ENCODE measurements around the gene LCA5.
"Not testable (repeated sequence)": the region's sequence is repeated elsewhere in the genome, so short reads cannot be mapped to it uniquely, and the experiment has no call there.

Gene LCA5

DNA sequence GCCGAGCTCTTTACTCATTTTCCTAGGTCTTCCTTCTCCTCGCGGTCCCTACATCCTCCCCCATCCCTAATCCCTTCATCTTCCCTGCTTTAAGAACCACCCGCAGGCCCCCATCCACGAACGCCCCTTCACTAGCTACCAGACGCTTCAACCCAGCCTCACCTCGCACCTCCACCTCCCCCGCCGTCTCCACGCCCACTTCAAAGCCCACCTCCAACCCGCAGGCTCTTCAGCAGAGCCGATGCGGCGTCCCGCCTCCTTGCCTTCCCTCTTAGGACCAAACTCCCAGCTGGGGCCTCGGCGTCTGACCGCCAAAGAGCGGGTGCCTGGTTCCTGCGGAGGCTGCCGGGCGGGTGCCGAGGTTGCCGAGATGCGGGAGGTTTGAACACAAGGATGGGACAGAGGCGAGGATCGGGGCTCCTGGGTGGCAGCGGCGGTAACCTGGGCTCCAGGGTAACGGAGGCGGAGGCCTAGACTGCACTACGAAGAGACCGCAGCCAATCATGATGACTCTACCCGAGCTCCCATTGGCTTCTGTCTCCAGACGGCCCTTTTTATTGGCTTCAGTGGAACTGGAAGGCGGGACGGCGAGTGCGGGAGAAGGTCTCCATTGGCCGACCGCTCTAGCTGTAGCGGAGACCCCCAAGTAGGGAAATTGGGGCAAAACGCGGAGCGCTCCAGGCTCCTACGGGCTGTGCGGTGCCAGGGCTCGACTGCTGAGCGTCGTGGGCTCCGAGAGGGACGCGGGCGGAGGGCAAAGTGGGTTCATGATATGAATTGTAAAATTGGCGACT lies at the start of gene LCA5:
Gene LCA5, minus strand, starts transcription at position 477 of the 794 bp plus-strand sequence. CDS start 18,536 bp downstream, outside the sequence.
- no peak for DNase-seq

GRCh38 chr6:79586548-79586947 lies 49.3 kb upstream of the LCA5 start:
- no peak for DNase-seq

DNA sequence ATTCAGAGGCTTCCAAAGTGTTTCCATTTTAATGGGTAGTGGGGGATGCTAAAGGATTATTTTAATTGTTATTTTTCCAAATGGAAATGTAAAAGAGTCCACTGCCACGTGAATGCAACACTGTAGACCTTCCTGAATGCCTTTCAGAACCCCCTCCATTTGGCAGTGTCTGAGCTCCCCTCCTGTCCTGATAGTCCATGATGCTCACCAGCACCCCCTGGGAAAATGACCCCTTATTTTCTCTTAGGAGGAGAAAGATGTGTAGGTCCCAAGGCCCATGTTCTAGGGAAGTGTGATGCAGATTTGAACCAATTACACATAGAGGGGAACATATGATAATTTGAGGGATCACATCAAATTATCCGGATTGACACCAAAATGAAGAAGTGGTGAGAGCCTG lies 47.1 kb upstream of the LCA5 start:
- DNase-seq: no peak

GRCh38 chr6:79577926-79578325 lies 40.7 kb upstream of the LCA5 start:
- DNase-seq: not testable (repeated sequence)

GRCh38 chr6:79574630-79575225 lies 37.5 kb upstream of the LCA5 start:
- no peak for DNase-seq

GRCh38 chr6:79574174-79574573 lies 36.9 kb upstream of the LCA5 start:
- DNase-seq: no peak

- no peak for DNase-seq
Observed at GRCh38 chr6:79571030-79571367, 33.8 kb upstream of the LCA5 start.

- no peak for DNase-seq
Observed at GRCh38 chr6:79570129-79571029, 33.1 kb upstream of the LCA5 start.

- no peak for DNase-seq
Observed at GRCh38 chr6:79568996-79569395, 31.8 kb upstream of the LCA5 start.

- no peak for DNase-seq
Observed at GRCh38 chr6:79564636-79565035, 27.4 kb upstream of the LCA5 start.

DNA sequence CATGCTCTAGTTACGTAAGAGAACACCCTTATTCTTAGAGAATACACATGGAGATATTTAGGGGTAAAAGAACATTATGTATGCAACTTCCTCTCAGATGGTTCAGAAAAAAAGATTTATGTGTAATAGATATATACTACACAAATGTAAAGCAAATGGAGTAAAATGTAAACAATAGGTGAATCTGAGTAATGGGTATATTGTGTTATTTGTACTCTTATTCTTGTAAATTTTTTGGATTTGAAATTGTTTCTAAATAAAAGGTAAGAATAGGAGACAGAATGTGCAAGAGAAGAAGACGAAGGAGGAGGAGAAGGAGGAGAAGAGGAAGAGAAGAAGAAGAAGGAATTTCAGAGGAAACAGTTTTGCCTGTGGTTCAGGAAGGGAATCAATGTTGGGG lies 22.5 kb upstream of the LCA5 start:
- DNase-seq: no peak

- DNase-seq: no peak
Observed at GRCh38 chr6:79557673-79558467, 20.6 kb upstream of the LCA5 start.

- DNase-seq: no peak
Observed at GRCh38 chr6:79554305-79554704, 17.1 kb upstream of the LCA5 start.

DNA sequence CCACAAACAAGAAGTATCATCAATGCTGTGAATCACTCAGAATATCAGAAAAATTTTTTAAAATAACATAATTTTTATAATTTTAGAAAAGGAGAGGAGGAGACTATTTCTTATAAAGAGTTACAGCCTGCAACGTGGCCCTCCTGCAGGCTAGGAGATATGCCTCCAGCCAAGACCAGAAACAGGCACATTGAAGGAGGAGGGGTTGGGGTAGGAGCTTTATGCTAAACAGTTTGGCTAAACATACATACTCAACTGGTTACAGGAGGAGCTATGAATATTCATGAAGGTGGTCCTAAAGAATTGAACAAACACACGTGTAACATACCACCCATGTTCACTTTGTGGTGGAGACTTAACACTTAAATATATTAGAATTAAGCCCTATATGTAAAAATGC lies 14.2 kb upstream of the LCA5 start:
- no peak for DNase-seq

DNA sequence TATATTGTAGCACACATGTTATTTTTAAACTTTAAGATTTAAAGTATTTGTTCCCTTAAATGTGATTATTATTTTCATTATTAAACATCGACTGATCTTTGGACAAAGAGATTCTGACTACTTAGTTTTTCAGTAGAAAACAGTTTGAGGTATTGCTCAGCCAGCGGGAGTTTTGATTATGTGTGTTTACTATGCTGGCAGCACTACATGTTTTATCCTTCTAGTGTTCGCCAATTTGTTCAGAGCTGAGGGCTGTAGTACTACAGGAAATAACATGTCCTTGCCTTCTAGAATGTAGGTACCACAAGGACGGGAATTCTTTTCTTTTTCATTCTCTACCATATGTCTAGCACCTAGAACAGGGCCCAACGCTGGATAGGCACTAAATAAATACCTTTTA lies 11.1 kb upstream of the LCA5 start:
- DNase-seq: no peak

DNA sequence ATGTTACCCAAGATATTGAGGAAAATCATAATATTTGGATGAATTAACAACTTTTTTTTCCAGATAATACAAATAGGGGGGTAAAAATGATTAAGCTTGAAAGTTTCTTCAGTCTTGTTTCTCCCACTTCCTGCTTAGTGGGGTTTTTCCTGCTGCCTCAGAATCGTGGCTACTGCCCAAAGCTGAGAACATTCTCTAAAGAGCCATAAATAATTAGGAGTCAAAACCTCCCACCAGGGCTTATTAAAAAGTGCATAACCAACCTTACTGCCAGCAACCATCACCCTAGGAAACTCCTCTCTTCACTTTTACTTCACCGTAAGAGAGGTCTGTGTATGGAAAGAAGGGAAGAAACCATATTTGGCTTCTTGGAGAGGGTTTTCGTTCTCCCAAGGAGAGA lies 9.0 kb upstream of the LCA5 start:
- DNase-seq: no peak

DNA sequence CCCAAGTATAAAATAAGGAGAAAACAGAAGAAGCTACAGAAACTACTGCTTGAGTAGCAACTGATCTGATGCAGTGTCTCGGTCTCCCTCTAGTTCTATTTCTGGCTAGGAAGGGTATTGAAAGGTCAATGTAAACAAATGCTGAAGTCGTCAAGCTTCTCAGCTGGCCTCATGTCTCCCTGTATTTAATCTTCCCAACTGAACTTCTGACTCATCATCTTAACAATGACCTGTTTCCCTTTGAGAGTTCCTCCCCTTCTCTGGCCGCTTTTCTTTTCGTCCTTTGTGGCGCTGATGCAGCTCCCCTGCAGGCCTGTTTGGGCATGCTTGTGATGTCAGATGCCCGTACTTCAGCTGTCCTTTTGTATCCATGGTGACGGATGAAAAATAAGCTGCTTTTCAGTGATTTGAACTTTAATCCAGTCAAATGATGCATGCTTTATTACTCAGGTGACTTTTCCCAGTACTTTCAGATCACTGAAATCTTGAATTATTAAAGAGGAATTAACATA lies 7.8 kb upstream of the LCA5 start:
- no peak for DNase-seq

GRCh38 chr6:79544299-79544927 lies 7.2 kb upstream of the LCA5 start:
- no peak for DNase-seq

DNA sequence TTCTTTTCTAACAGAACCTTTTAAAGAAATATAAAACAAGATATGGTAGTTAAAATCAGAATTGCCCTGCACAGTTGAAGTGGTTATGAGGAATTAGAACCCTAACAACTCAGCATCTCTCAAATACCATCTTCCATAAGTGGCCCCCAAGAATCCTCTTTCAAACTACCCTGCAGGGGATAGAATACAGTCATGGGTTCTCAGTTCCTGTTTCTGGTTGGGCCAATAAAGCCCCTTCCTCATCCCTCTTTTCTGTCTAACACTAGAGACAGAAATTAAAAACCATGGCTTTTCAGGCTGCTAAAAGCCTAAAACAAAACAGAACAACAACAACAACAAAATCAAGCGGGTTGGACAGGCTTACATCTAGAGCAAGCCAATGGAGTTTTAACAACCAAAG lies 6.7 kb upstream of the LCA5 start:
- no peak for DNase-seq

DNA sequence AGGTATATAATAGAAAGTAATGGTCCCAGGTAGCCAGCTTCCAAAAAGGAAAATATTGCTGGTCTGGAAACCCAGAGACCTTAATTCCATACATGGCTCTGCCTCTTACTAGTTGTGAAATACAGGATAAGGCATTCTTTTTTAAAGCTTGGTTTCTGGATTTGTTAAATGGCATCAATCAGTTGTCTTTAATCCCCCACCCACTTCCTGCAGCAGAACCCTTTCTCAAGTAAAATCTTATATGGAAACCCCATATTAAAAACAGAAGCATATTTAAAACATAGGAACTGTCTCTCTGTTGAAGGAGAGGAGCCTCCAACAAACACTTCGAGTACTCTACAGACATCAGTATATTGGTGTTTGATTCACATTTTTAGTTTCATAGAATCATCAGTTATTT lies 6.2 kb upstream of the LCA5 start:
- DNase-seq: no peak

- DNase-seq: no peak
Observed at GRCh38 chr6:79538106-79538971, 1.1 kb upstream of the LCA5 start.
